ENCODE measurements around the gene ZNF423. TPM values are rescaled to one million over a fixed set of nuclear protein-coding genes. Genes with fewer than 3 reads are reported as not detected.
"Not testable (repeated sequence)": the region's sequence is repeated elsewhere in the genome, so short reads cannot be mapped to it uniquely, and the experiment has no call there.

ZNF423 gene
- total and polyA plus RNA-seq, 10 donors = 0.36 to 7.0 (median 3.7) TPM

GRCh38 chr16:49564496-49565229, 291.2 kb downstream of the ZNF423 start:
- no peak overlapping the region for H3K27ac ChIP-seq
- DNase-seq = no peak
- H3K9me3 ChIP-seq = no peaks in the 10 kb centered on the region
- no peaks in the 10 kb centered on the region for H3K27me3 ChIP-seq (replicated peaks in 1 of 7)
- intact Hi-C loops (cut with DNase I; ENCODE audit: low total_unique reads) = no loop called here
- 81 to 87% (median 82%) methylated on average over 11 to 14 of the region's 14 CpGs for WGBS, 5 donors
- no peak for TF ChIP-seq POLR2AphosphoS5 (IDR thresholded peaks at IDR 0.05)
- TF ChIP-seq CTCF (IDR thresholded peaks at IDR 0.05 in 8 of 11, conservative IDR thresholded peaks at IDR 0.05 in 3 of 11) = no peak
- TF ChIP-seq POLR2A (IDR thresholded peaks at IDR 0.05) = no peak
- H3K4me3 ChIP-seq = no peak overlapping the region
- H3K36me3 ChIP-seq = no peaks in the 10 kb centered on the region
- H3K4me1 ChIP-seq = no peaks in the 10 kb centered on the region

GRCh38 chr16:49563666-49564065, 292.2 kb downstream of the ZNF423 start:
- Histone ChIP-seq H3K27me3 (replicated peaks in 1 of 7) (no peaks in the 10 kb centered on the region), H3K27ac (no peak overlapping the region), H3K36me3 (no peaks in the 10 kb centered on the region), H3K9me3 (no peaks in the 10 kb centered on the region), H3K4me1 (no peaks in the 10 kb centered on the region), H3K4me3 (no peak overlapping the region)
- intact Hi-C loops (cut with DNase I; ENCODE audit: low total_unique reads) = no loop called here
- WGBS, 5 donors = 87 to 100% (median 97%) methylated on average over 1 to 2 of the region's 2 CpGs
- DNase-seq = no peak
- TF ChIP-seq CTCF (IDR thresholded peaks at IDR 0.05 in 8 of 11, conservative IDR thresholded peaks at IDR 0.05 in 3 of 11) (no peak), POLR2AphosphoS5 (IDR thresholded peaks at IDR 0.05) (no peak), POLR2A (IDR thresholded peaks at IDR 0.05) (no peak)

GRCh38 chr16:49562894-49563293, 293.0 kb downstream of the ZNF423 start:
- H3K36me3 ChIP-seq; H3K9me3 ChIP-seq; DNase-seq; H3K4me1 ChIP-seq; intact Hi-C loops (cut with DNase I; ENCODE audit: low total_unique reads); H3K4me3 ChIP-seq; H3K27me3 ChIP-seq (replicated peaks in 1 of 7); H3K27ac ChIP-seq: not testable (repeated sequence)
- WGBS, 5 donors = 84 to 92% (median 89%) methylated on average over 8 of the region's 8 CpGs

- H3K4me3 ChIP-seq = no peak overlapping the region
- peak; percentile 8 for DNase-seq
- no peaks in the 10 kb centered on the region for H3K27me3 ChIP-seq (replicated peaks in 1 of 7)
- 86 to 96% (median 95%) methylated on average over 3 of the region's 3 CpGs for WGBS, 5 donors
- H3K4me1 ChIP-seq = no peaks in the 10 kb centered on the region
- H3K36me3 ChIP-seq = no peaks in the 10 kb centered on the region
- no peak overlapping the region for H3K27ac ChIP-seq
- TF ChIP-seq POLR2AphosphoS5 (IDR thresholded peaks at IDR 0.05) = no peak
- no peak for TF ChIP-seq POLR2A (IDR thresholded peaks at IDR 0.05)
- no peak for TF ChIP-seq CTCF (IDR thresholded peaks at IDR 0.05 in 8 of 11, conservative IDR thresholded peaks at IDR 0.05 in 3 of 11)
- intact Hi-C loops (cut with DNase I; ENCODE audit: low total_unique reads) = no loop called here
- H3K9me3 ChIP-seq = no peaks in the 10 kb centered on the region
Observed at GRCh38 chr16:49562228-49562627, 293.7 kb downstream of the ZNF423 start.
